ENCODE results near the gene PLEKHA6. TPM values are rescaled to one million over a fixed set of nuclear protein-coding genes. Genes with fewer than 3 reads are reported as not detected.

PLEKHA6 gene
- total and polyA plus RNA-seq, 12 donors = 3.3 to 34.9 (median 18.1) TPM

DNA sequence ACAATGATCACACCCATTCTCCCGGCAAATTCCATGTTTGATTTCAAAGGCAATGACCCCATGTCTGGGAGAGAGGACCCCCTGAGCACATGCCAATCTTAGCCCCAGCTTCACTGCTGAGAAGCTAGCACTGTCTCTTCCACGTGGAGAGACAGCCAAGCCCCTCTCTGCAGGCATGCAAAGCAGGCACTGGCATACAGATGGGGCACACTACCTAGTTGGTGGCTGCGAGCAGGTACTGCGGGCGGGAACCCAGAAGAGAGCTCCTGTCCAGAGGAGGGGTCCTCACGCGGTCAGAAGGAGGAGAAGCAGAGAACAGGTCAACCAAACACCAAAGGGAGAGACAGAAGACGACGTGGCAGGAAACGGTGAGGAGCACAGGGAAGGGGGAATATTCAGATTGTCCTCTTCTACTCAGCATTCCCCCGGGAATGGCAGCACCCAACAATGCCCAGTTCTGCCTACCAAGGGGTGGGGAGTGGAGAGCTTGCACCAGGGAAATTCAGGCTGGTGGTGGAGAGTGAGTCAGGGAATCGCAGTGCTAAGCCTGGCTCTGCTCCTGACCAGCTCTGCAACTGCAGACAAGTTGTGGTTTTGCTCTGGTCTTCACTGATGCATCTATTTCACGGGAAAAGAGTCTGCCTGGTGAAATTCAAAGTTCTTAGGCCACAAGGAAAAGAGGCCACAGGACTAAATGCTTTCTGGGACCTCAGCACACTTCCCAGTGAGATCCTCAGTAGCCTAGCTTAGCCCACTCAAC is 97.8 kb downstream of the PLEKHA6 start:
- TF ChIP-seq, protein P1, sequence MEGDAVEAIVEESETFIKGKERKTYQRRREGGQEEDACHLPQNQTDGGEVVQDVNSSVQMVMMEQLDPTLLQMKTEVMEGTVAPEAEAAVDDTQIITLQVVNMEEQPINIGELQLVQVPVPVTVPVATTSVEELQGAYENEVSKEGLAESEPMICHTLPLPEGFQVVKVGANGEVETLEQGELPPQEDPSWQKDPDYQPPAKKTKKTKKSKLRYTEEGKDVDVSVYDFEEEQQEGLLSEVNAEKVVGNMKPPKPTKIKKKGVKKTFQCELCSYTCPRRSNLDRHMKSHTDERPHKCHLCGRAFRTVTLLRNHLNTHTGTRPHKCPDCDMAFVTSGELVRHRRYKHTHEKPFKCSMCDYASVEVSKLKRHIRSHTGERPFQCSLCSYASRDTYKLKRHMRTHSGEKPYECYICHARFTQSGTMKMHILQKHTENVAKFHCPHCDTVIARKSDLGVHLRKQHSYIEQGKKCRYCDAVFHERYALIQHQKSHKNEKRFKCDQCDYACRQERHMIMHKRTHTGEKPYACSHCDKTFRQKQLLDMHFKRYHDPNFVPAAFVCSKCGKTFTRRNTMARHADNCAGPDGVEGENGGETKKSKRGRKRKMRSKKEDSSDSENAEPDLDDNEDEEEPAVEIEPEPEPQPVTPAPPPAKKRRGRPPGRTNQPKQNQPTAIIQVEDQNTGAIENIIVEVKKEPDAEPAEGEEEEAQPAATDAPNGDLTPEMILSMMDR (IDR thresholded peaks at IDR 0.05) = no peak
- Histone ChIP-seq H3K27ac (no peak overlapping the region), H3K36me3 (peaks cover 0 to 76% (median 0%) of the 10 kb centered on the region in 9 donors), H3K4me1 (peaks cover 20 to 48% (median 32%) of the 10 kb centered on the region in 9 donors), H3K4me3 (no peak overlapping the region), H3K9me3 (no peaks in the 10 kb centered on the region), H3K27me3 (no peaks in the 10 kb centered on the region)
- WGBS, 2 donors = 79 to 94% methylated on average over 13 of the region's 13 CpGs
- DNase-seq = no peak
- intact Hi-C loops (cut with DNase I) = loop anchor here in 2 of 10 donors (2.0 to 5.0 kb wide), 2 partner anchors 53 to 100 kb away; no protein-coding TSS in a partner anchor
- ATAC-seq = no peak

DNA sequence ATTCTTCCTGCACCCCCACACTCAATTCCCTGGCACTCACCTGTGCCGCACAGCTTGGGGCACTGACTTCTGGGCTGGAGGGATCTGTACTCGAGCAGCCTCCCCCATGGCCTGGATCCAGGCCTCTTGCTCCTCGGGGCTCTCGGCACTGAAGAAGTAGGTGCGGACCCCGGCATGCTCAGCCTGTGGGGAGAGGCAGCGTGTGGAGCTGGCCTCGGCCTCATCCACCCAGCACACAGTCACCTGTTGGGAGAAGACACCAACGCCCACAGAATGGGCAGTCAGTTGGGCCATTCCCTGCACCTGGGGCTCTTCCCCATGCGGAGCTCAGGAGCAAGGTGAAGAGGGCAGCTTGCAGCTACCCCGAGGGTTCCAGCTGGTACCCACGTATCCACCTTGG is 98.5 kb downstream of the PLEKHA6 start:
- TF ChIP-seq, protein P1 (IDR thresholded peaks at IDR 0.05) = no peak
- Histone ChIP-seq H3K4me3 (no peak overlapping the region), H3K36me3 (peaks cover 0 to 72% (median 0%) of the 10 kb centered on the region in 9 donors), H3K9me3 (no peaks in the 10 kb centered on the region), H3K4me1 (peaks cover 20 to 42% (median 29%) of the 10 kb centered on the region in 9 donors), H3K27ac (no peak overlapping the region), H3K27me3 (no peaks in the 10 kb centered on the region)
- 96 to 97% methylated on average over 12 of the region's 12 CpGs for WGBS, 2 donors
- intact Hi-C loops (cut with DNase I) = loop anchor here in 1 of 10 donors (5.0 kb wide), 1 partner anchor 101 kb away; no protein-coding TSS in a partner anchor
- DNase-seq (no peak), ATAC-seq (no peak)

DNA sequence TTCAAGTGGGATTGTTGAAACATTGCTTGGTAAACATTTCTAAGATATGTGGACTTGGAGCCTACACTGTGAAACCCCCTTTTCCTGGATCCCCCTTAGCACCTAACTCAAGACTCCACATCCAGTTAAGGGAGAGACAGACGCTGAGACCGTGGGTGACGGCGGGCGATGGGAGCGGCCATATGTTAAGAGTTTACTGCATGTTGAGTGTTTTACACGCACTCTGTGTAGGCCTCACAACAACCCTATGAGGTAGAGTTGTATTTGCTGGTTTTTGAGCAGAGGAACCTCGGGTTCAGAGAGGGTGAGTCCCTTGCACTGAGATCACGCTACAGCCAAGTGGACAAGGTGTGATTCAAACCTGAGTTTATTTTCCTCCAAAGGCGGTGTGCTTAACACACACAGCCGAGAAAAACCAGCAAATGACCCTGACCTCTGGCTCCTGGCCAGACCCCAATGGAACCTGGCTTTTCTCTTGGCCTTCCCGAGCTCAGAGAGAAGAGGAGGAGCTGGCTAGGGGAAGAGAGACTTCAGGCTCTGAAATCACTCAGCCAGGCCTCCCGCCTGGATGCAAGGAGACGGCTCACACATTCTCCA is 99.0 kb downstream of the PLEKHA6 start:
- TF ChIP-seq, protein P1 (IDR thresholded peaks at IDR 0.05) = no peak
- Histone ChIP-seq H3K36me3 (peaks cover 0 to 72% (median 0%) of the 10 kb centered on the region in 9 donors), H3K4me1 (peaks cover 20 to 37% (median 25%) of the 10 kb centered on the region in 9 donors), H3K9me3 (no peaks in the 10 kb centered on the region), H3K27ac (no peak overlapping the region), H3K4me3 (no peak overlapping the region), H3K27me3 (no peaks in the 10 kb centered on the region)
- ATAC-seq = no peak
- WGBS, 2 donors = 80 to 85% methylated on average over 14 of the region's 14 CpGs
- DNase-seq = no peak
- intact Hi-C loops (cut with DNase I) = loop anchor here in 1 of 10 donors (5.0 kb wide), 1 partner anchor 102 kb away; no protein-coding TSS in a partner anchor

DNA sequence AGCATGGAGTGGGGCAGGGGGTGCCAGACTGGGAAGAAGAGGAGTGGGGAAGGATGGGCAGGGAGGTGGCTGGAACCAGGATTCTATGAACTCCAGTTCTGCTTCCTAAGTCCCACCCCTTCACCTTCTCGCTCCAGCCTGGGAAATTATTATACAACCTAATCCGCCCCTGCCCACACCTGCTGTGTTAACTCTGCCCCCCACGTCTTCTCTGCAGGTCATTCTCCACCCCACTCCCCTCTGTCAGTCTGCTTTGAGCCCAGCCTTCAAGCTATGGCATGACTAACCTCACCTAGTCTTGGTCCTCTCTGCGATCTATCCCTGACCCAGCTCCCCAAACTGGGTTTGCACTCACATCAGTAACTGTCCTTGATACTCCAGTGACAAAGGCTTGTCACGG is 99.9 kb downstream of the PLEKHA6 start:
- no peak overlapping the region for H3K27ac ChIP-seq
- H3K27me3 ChIP-seq = no peaks in the 10 kb centered on the region
- TF ChIP-seq, protein P1 (IDR thresholded peaks at IDR 0.05) = no peak
- no peak overlapping the region for H3K4me3 ChIP-seq
- DNase-seq = no peak
- intact Hi-C loops (cut with DNase I) = loop anchor here in 8 of 10 donors (2.0 to 10.0 kb wide), 5 partner anchors 48 to 108 kb away; no protein-coding TSS in a partner anchor
- peaks cover 0 to 78% (median 0%) of the 10 kb centered on the region in 9 donors for H3K36me3 ChIP-seq
- 93 to 95% methylated on average over 5 of the region's 5 CpGs for WGBS, 2 donors
- H3K4me1 ChIP-seq = peaks cover 13 to 28% (median 23%) of the 10 kb centered on the region in 9 donors
- H3K9me3 ChIP-seq = no peaks in the 10 kb centered on the region
- ATAC-seq = no peak

All from heart right ventricle (tissue), 16 donors.